HG02588 (cell line): ENCODE measurements around the gene AGTR1.

Experiments
- ATAC-seq: cut with Tn5 transposase; IDR thresholded peaks from one replicate; pipeline ENCODE4 v1.9.1; 2021; ENCODE audit warnings: mild to moderate bottlenecking, moderate library complexity; ENCODE audit not compliant: unreplicated experiment

The AGTR1 gene

GRCh38 chr3:148697306-148698189, at the start of gene AGTR1:
Gene AGTR1 (plus strand): TSS chr3:148697903. CDS start chr3:148741036, 43,133 bp downstream.
- no peak for ATAC-seq

DNA sequence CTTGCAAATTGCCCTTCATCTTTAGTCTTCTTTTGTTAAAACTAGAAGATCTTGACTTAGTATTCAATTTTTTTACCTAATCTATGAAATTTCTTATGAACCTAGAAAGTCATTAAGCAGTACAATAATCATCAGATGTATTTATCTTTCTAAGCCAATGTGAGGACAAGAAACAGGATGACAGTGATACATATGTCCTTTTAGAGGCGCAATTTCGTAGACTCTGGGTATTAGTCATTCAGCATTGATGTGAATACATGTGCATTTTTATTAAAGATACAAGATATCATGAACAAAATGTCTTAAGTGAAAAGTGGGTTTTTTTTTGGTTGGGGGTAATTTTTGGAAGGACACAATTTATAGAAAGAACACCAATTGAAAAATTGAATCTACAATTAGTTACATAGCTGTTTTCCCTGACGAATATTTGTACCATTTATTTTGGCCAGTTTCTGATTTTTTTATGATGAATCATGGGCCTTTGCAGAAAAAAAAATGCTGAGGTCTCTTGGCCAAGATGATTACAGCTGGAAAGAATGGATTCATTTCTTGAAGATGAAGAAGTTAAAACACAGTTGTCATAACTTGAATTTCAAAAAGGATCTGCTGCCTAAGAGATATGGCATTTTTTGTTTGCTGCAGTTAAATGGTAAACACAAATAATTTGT, 48.9 kb upstream of the AGTR1 start:
- no peak for ATAC-seq

GRCh38 chr3:148651549-148651948, 46.2 kb upstream of the AGTR1 start:
- ATAC-seq, result no peak

GRCh38 chr3:148654433-148654832, 43.3 kb upstream of the AGTR1 start:
- ATAC-seq, result no peak

DNA sequence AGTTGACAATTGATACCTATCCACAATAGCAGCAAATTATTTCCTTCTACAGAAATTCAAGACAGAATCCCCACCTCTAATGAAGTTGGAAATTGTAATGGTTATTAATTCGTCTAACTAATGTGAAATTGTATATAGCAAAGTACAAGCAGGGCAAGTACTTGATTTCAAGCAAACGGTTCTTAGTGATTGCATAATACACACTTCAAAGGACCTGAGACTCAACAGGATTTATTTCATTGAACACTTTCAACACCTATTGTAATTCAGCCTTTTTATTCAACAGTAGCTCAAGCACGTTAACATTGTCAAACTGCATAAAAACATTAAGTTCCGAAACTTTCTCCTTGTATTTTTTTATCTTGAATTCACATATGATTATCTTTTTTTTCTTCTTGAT, 40.2 kb upstream of the AGTR1 start:
- ATAC-seq, result no peak

- ATAC-seq, result no peak
Observed at GRCh38 chr3:148659512-148659911, 38.2 kb upstream of the AGTR1 start.

DNA sequence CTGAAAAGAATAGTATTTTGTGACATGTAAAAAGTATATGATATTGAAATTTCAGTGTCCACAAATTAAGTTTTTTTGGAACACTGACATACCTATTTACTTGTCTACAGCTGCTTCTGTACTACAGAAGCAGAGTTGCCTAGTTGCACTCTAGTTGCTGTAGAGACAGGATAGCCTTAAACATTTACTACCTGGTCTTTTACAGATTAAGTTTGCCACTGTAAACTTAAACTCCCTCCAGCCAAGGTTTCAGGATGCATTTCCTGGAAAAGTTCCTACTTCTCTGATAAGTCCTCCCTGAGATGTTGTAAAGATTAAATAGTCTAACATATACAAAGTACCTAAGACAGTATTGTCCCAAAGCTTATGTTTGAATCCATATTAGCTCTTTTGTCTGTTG, 17.4 kb upstream of the AGTR1 start:
- ATAC-seq, result no peak

- ATAC-seq, result no peak
Observed at GRCh38 chr3:148681080-148681479, 16.6 kb upstream of the AGTR1 start.

DNA sequence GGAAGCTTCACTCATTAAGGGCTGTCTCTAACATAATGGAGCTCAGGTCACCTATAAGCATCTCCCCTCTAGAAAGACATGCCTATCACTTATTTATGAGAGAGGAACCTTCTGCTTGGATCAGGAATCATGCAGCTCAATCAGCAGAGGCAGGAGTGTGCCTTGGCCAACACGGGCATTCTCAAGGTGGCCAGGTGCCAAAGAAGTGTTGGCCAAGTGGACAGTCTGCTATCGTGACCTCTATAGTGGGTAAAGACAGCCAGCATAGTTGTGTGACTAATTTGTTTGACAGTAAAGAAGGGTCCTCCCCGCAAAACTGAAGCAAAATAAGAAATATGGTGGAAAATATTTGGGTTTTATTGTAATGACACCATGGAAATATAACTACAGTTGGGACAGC, 14.7 kb upstream of the AGTR1 start:
- ATAC-seq, result no peak

DNA sequence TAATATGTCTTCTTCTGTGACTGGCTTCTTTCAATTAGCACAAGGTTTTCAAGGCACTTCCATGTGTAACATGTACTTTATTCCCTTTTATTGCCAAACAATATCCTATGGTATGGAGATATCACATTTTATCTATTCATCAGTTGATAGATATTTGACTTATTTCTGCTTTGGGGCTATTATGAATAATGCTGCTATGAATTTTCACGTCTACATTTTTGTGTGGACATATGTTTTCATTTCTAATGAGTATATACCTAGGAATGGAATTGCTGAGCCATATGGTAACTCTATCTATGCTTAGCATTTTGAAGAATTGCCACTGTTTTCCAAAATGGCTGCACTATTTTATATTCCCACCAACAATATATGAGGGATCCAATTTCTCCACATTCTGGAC, 3.6 kb upstream of the AGTR1 start:
- no peak for ATAC-seq

DNA sequence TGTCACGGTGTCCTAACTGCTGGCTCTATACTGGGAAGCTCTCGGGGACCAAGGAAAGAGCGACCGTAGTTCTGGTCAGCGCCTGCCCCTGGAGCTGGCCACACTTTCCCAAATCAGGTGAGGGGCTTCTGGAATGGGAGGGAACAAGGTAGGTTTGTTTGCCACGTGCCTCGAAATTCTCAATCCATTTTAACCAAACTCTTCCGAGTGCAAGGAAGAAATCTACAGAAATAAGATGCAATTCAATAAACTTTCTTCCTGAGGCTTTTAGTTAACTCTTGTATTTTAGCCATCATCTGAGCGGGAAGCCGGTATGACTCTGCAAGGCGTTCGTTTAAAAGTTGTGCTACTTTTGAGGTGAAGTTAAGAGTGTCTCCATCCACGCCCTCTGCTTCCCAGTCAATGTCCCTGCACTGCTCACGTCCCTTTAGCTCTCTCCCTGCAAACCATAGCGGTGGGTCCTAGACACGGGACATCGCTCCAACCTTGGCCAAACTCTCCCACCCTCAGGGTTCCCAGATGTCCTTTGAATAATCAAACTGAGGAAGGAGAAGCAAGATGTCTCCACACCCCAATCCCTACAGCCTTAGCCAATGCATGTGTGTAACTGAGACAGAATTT, 597 bp downstream of the AGTR1 start:
- ATAC-seq, result no peak

GRCh38 chr3:148705314-148705713, 7.6 kb downstream of the AGTR1 start:
- no peak for ATAC-seq

- ATAC-seq, result no peak
Observed at GRCh38 chr3:148707601-148708380, 10.1 kb downstream of the AGTR1 start.

DNA sequence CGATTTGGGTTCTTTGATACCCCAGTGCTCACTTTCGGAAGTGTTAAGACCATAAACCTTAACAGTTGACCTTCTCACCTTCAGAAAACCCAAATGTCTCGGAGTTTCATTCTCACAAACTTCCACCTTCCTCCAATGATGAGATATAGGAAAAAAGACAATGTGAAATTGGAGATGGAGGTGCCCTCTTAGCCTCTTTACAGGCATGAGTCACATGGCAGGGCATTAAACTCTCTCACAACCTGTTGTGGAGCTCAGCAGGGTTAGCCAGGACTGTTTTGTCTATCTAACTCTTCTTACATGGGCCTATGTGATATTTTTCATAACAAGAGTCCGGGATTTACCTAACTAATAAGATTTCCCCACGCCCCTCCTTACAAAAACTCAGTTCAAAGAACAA, 10.7 kb downstream of the AGTR1 start:
- no peak for ATAC-seq

GRCh38 chr3:148709560-148710253, 12.0 kb downstream of the AGTR1 start:
- no peak for ATAC-seq

DNA sequence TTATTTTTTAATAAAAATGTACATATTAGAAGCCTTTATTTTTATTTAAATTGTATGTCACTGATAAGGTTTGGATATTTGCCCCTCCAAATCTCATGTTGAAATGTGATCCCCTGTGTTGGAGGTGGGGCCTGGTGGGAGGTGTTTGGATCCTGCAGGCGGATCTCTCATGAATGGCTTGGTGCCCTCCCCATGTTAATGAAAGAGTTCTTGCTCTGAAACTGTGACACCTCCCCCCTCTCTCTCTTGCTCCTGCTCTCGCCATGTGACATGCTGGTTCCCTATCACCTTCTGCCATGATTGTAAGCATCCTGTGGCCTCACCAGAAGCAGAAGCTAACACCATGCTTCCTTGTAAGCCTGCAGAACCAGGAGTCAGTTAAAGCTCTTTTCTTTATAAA, 13.0 kb downstream of the AGTR1 start:
- ATAC-seq, result no peak

- no peak for ATAC-seq
Observed at GRCh38 chr3:148711981-148712666, 14.4 kb downstream of the AGTR1 start.

GRCh38 chr3:148714521-148714920, 16.8 kb downstream of the AGTR1 start:
- no peak for ATAC-seq

DNA sequence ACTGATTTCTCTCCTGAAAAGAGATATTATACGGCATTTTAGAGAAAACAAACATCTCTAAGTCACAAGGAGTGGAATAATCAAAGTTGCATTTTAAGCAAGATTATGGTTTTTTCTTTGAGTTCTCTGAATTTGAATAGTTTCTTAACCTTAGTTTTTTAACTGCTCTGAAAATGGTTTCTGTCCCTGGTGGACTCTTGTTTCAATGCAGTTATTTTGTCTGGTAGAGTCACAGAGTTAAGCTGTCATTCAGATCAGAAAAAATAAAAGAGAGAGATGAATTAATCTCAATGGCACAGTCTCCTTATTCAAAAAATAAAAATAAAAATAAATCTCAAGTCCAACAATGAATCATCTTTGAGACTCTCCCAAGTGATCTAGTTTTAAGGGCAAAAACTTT, 19.0 kb downstream of the AGTR1 start:
- no peak for ATAC-seq
